Endodermal cell (in vitro differentiated cells): ENCODE results near the gene POLR1C. TPM values are rescaled to one million over a fixed set of nuclear protein-coding genes. Genes with fewer than 3 reads are reported as not detected.

Source experiments
- DNase-seq: peaks from one replicate; pipeline ENCODE4 v3.0.0-alpha.2; 2017
- H3K27ac ChIP-seq: 2 replicates; pipeline ENCODE4 v1.5.1; 2013; ENCODE audit warnings: mild to moderate bottlenecking, low read depth, low read length, moderate library complexity
- H3K27me3 ChIP-seq: 2 replicates; pipeline ENCODE4 v1.6.1; 2013; ENCODE audit warnings: mild to moderate bottlenecking, low read length, moderate library complexity; ENCODE audit not compliant: insufficient read depth, control insufficient read depth, poor library complexity, severe bottlenecking
- H3K36me3 ChIP-seq: 2 replicates; pipeline ENCODE4 v1.7.0; 2013; ENCODE audit warnings: mild to moderate bottlenecking, low read length, moderate library complexity; ENCODE audit not compliant: control insufficient read depth, insufficient read depth
- H3K4me1 ChIP-seq: one replicate; pipeline ENCODE4 v1.7.0; 2013; ENCODE audit warnings: low read length; ENCODE audit not compliant: control insufficient read depth, insufficient read depth
- H3K4me3 ChIP-seq: 2 replicates; pipeline ENCODE4 v1.5.1; 2013; ENCODE audit warnings: mild to moderate bottlenecking, low read length, moderate library complexity
- H3K9ac ChIP-seq: 2 replicates; pipeline ENCODE4 v1.6.1; 2013; ENCODE audit warnings: mild to moderate bottlenecking, low read length, moderate library complexity; ENCODE audit not compliant: poor library complexity, severe bottlenecking; ENCODE audit errors: extremely low read depth
- H3K9me3 ChIP-seq: 2 replicates; pipeline ENCODE4 v1.6.1; 2013; ENCODE audit warnings: mild to moderate bottlenecking, low read length, moderate library complexity; ENCODE audit not compliant: control insufficient read depth
- H3K27ac Mint-ChIP-seq: 2 replicates; pipeline ENCODE4 v1.8.0; 2020; ENCODE audit warnings: mixed read lengths
- H3K27me3 Mint-ChIP-seq: 2 replicates; pipeline ENCODE4 v1.8.0; 2021; ENCODE audit warnings: mild to moderate bottlenecking, mixed read lengths; ENCODE audit not compliant: insufficient read depth
- H3K36me3 Mint-ChIP-seq: 2 replicates; pipeline ENCODE4 v1.8.0; 2020; ENCODE audit warnings: low read depth, mixed read lengths
- H3K4me1 Mint-ChIP-seq: 2 replicates; pipeline ENCODE4 v1.8.0; 2020; ENCODE audit warnings: mixed read lengths
- H3K4me3 Mint-ChIP-seq: 2 replicates; pipeline ENCODE4 v1.8.0; 2020; ENCODE audit warnings: mild to moderate bottlenecking, moderate library complexity, mixed read lengths
- H3K9me3 Mint-ChIP-seq: 2 replicates; pipeline ENCODE4 v1.8.0; 2020; ENCODE audit warnings: mild to moderate bottlenecking, mixed read lengths
- WGBS, 2 experiments: methylation state at CpG; one replicate each; pipeline versions ENCODE4 v1.1.5 to v1.1.7; 2013; ENCODE audit warnings: missing lambda C conversion rate in 2 of 2, mixed read lengths in 1 of 2; ENCODE audit not compliant: insufficient coverage in 1 of 2, insufficient read length in 1 of 2; 5-methylcytosine and 5-hydroxymethylcytosine counted together
- total RNA-seq, 2 donors: library from RNA; stranded (reverse); fragmentation: NEBNext Ultra II Directional in 1 of 2; extraction: Animal tissue kit (Norgen Biotek cat#: 25700) in 1 of 2; gene quantifications; 2 replicates in 1 of 2; 3 replicates in 1 of 2; pipeline ENCODE4 v1.2.1, GENCODE V29; 2021
- TF ChIP-seq, protein P1 (sequence below): fragments of 200-600 bp; sonication (generic); conservative IDR thresholded peaks from 2 replicates; pipeline ENCODE4 v1.5.0; 2021; ENCODE audit warnings: antibody characterized with exemption, mild to moderate bottlenecking

POLR1C gene
- total RNA-seq, 2 donors from 2014 or later, result 37.6 to 44.2 TPM

DNA sequence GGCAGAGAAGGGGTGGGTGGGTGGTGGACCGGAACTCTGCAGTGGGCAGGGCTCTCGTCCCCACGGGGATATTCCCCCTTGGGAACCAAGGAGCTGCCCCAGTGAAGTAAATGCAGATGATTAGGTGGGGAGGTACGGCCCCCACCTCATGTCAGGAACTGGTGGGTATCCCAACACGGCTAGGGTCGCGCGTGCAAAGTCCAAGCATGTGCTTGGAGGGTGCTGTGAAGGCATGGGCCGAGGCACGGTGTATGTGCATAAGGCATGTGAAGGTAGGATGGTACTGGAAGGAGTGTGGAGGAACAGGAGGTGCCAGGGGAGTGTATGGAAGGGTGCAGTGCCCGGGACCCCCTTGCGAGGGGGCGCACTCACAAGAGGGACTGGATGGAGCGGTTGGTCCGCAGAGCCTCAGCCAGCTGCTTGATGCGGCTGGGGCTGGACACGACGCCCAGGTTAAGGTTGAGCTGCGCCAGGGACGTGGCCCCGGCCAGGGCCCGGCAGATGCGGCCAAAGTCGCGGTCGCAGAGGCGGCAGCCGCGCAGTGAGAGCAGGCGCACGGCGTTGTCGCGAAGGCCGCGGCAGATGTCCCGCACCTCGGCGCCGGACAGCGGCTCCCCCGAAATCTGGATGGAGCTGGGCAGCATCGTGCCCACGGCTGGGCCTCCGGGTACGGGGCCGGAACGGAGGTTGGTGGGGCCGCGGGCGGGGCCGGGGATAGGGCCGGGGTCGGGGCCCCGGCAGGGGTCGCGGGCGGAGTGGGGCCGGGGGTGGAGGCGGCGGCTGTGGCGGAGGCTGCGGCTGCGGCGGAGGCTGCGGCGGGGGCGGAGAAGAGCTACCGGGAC, 7.5 kb upstream of the POLR1C start:
- Mint-ChIP-seq H3K9me3 (no peaks in the 10 kb centered on the region), H3K27me3 (peaks cover 31% of the 10 kb centered on the region), H3K4me1 (peaks cover 2% of the 10 kb centered on the region), H3K36me3 (peaks cover 26% of the 10 kb centered on the region), H3K27ac (no peak overlapping the region), H3K4me3 (peak overlapping the region; percentile 61)
- Histone ChIP-seq H3K9me3 (no peaks in the 10 kb centered on the region), H3K9ac (no peak overlapping the region), H3K4me3 (peak overlapping the region; percentile 58), H3K36me3 (peaks cover 35% of the 10 kb centered on the region), H3K27me3 (peaks cover 23% of the 10 kb centered on the region), H3K27ac (no peak overlapping the region), H3K4me1 (no peaks in the 10 kb centered on the region)
- DNase-seq, result peak; percentile 71
- TF ChIP-seq, protein P1, sequence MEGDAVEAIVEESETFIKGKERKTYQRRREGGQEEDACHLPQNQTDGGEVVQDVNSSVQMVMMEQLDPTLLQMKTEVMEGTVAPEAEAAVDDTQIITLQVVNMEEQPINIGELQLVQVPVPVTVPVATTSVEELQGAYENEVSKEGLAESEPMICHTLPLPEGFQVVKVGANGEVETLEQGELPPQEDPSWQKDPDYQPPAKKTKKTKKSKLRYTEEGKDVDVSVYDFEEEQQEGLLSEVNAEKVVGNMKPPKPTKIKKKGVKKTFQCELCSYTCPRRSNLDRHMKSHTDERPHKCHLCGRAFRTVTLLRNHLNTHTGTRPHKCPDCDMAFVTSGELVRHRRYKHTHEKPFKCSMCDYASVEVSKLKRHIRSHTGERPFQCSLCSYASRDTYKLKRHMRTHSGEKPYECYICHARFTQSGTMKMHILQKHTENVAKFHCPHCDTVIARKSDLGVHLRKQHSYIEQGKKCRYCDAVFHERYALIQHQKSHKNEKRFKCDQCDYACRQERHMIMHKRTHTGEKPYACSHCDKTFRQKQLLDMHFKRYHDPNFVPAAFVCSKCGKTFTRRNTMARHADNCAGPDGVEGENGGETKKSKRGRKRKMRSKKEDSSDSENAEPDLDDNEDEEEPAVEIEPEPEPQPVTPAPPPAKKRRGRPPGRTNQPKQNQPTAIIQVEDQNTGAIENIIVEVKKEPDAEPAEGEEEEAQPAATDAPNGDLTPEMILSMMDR, result no peak
- WGBS, 2 experiments, result 10 to 13% methylated on average over 28 to 69 of the region's 69 CpGs

DNA sequence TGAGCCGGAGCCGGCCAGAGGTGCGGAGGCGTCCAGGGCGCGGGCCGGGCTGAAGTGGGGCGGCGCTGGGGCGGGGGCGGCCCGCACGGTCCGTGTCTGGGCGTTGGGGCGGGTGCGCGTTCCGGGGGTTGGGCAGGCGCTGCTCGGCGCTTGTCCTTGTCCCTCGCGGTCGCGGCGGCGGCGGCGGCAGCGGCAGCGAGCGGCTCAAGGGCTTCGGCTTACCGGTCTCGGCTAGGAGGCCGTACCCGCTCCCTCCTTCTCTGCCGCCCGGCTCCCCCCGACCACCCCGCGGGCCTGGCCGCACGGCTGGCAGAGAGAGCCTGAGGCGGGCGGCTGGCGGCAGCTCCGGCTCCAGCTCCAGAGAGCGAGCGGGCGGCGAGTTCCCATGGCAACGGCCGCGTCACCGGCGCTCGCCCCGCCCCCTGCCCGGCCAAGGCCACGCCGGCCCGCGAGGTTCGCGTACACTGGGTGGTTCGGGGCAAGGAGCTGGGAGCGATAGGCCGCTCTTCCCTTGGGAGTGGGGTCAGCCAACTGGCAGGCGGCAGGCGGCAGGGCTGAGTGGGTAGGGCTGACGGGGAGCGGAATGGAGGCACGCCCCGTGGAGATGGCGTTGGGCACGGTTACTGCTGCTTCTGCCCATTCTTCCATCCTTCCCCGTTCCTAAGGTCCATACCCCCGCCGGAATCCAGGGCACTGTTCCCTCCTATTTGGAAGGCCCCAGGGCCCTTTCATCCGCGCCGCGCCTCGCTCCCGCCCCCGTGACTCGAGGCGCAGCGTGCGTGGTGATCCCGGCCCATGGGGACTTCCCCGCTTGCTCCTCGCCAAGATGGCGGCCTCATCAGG, 6.7 kb upstream of the POLR1C start, which contains the start of gene LRRC73:
LRRC73 (minus strand) TSS at position 363 of the 843 bp plus-strand sequence. CDS start 561 bp downstream, outside the sequence.
- no peak within 1 kb of the TSS for H3K27ac ChIP-seq
- peaks cover 23% of the 10 kb centered on the region for H3K27me3 ChIP-seq
- peaks cover 42% of the 10 kb centered on the region for H3K36me3 ChIP-seq
- WGBS, 2 experiments, result 14 to 46% methylated on average over 31 to 96 of the region's 96 CpGs
- peak within 1 kb of the TSS; percentile 61 for H3K4me3 Mint-ChIP-seq
- TF ChIP-seq, protein P1, result no peak
- DNase-seq, result peak; percentile 94
- H3K9me3 Mint-ChIP-seq, result no peaks in the 10 kb centered on the region
- no peak within 1 kb of the TSS for H3K9ac ChIP-seq
- peaks cover 4% of the 10 kb centered on the region for H3K4me1 Mint-ChIP-seq
- H3K4me1 ChIP-seq, result no peaks in the 10 kb centered on the region
- H3K36me3 Mint-ChIP-seq, result peaks cover 29% of the 10 kb centered on the region
- peak within 1 kb of the TSS; percentile 58 for H3K4me3 ChIP-seq
- H3K27me3 Mint-ChIP-seq, result peaks cover 31% of the 10 kb centered on the region
- H3K27ac Mint-ChIP-seq, result no peak within 1 kb of the TSS
- H3K9me3 ChIP-seq, result no peaks in the 10 kb centered on the region

DNA sequence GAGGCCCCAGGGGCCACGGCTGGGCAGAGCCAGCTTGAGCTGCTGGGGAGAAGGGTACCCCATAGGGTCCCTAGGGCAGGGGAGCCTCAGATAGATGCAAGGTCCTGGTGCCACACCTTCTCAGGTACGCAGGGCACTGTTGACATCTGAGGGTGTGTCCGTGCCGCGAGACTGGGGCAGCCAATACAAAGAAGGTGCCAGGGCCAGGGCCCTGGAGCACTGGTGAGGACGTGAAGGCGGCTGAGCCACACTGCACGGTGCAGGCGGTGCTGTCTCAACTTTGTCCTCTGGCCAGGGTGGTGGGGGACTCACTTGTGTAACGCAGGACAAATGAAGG, 6.1 kb upstream of the POLR1C start:
- Histone ChIP-seq H3K36me3 (peaks cover 48% of the 10 kb centered on the region), H3K9me3 (no peaks in the 10 kb centered on the region), H3K27me3 (peaks cover 23% of the 10 kb centered on the region), H3K27ac (no peak overlapping the region), H3K4me1 (peaks cover 4% of the 10 kb centered on the region), H3K9ac (no peak overlapping the region), H3K4me3 (no peak overlapping the region)
- 94 to 96% methylated on average over 9 to 10 of the region's 10 CpGs for WGBS, 2 experiments
- H3K9me3 Mint-ChIP-seq, result no peaks in the 10 kb centered on the region
- H3K27ac Mint-ChIP-seq, result no peak overlapping the region
- H3K4me3 Mint-ChIP-seq, result peak overlapping the region; percentile 61
- no peak for DNase-seq
- H3K4me1 Mint-ChIP-seq, result peaks cover 8% of the 10 kb centered on the region
- H3K36me3 Mint-ChIP-seq, result peaks cover 35% of the 10 kb centered on the region
- H3K27me3 Mint-ChIP-seq, result peaks cover 31% of the 10 kb centered on the region
- TF ChIP-seq, protein P1, result no peak
